Activated CD4-positive, alpha-beta T cell treated with anti-CD3 and anti-CD28 coated beads, Interleukin-2, Interleukin-6, amounts not matched to agents 100 ng/mL and 50 ng/mL, durations not matched to agents 16 hours and 8 hours (primary cell): ENCODE results near the gene CACNA2D3.

ENCODE experiments used
- DNase-seq: peaks from one replicate; pipeline ENCODE4 v3.0.0-alpha.2; 2020

CACNA2D3 gene

DNA sequence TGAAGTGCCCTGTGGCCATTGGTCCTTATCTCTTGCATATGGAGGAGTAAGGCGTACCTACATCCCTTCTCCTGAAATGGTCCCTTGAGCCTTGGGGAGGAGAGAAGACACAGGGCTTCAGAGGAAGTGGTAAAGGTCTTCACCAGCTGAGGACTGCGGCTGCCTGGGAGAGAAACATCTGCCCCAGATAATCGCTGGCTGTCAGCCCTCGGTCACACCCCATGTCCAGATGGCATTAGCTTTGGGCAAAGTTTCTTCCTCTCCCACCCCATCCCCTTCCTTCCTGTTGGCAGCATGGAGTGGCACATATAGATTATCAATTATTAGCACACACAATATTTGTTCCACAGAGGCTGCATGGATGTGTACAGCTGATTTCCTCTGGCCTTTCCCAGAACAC is 743.9 kb downstream of the CACNA2D3 start:
- DNase-seq, result no peak

DNA sequence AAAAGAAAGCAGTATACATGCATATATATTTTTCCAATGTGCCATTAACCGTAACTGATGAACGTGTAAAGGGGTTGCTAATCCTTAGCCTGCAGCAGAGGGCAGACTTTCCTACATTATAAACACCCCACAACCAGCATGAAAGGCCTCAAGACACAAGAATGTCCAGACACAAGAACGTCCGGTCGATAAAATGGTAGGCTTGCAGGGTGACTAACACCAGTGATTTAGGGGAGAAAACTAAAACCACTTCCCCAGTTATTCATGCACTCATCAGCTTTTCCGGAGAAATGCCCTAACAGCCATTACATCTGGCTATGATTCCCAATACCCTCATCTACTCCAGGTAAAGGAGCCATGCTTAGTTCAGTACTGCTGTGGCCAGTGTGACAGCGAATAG is 748.1 kb downstream of the CACNA2D3 start:
- DNase-seq, result no peak

DNA sequence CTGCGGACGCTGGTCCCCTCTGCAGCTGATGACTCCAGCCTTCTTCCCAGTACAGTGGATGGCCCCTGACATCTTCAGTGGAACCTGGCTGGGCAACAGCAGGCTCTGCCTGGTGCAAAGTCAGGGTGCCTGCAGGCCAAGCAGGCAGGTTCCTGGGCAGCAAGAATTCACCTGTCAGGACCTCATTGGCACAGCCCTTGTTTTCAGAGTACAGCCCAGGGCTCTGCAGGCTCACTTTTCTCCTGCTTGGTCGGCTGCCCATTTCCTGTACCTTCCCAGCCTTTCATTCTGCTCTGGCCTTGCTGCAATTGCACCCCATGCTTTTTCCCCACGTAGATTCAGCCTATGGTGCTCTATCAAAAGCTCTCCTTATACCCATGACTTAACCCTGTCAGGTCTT is 749.5 kb downstream of the CACNA2D3 start:
- no peak for DNase-seq

DNA sequence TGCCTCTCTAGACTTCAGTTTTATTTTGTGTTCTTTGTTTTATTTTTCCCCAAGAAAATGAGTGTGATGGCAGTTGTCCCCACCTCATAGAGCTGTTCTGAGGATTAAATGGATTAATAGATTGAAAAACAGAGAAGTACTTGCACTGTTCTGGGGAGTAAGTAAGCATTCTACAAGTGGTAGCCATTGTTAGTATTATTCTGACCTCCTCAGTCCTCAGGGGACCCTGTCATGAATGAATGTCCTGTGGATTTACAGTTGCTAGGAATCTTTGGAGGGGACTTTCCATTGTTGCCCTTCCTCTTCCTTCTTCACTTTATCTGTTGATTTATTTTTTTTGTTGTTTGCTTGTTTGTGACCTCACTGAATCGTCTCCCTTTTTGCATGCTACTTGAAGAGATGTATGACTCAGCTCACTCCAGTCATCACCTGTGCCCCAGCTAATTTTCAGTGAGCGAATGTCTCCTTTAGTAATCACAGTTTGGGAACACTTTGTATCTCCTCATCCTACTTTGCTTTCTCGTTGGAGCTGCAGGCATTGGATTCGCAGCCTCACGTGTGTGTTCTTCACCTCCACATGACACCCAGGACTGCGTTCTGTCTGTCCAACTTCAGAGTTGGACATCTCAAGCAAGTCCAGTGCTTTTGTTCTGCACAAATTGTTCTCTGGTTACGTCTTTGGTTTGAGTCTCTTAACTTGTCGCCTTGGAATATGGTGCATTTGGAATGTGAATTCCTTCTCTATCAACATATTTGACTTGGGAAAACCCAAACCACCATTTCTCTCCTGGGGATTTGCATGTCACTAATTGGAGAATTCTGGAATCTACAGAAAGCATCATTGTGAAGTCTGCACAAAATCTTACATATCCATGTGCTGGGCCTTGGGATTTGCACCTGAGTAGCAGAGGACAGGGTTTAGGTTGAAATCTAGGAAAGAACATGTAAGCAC is 751.0 kb downstream of the CACNA2D3 start:
- no peak for DNase-seq

DNA sequence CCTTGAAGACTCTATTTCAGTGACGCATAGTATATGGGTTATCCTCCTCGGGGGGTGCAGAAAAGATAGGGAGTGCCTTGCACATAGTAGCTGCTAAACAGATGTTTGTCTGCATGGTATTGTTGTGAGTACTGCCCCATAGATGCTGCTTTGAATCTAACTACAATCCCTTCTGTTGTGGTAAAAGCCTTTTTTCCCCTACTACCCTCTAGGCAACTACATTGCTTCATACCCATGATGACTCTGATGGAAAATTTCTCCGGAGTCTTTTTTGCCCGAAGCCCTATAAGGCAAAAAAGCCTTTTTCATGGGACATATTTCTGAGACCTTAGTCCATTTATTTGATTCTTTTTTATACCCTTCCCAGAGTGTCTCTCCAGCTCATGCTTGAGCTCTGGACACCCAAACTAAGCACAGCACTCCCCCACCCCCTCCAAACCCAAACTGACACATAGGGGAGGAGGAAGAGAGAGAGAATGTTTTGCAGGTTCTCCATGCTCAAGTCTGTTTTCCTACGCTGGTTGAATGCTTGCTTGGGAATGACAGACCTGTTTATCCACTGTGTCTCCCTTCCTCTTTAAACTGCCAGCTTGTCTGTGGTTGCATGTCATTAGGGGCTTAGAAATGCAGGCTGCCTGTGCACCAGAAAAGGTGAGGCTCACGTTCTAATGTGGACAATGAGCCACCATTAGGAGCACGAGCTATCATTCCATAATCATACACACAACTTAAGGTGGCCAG is 752.6 kb downstream of the CACNA2D3 start:
- DNase-seq, result no peak

DNA sequence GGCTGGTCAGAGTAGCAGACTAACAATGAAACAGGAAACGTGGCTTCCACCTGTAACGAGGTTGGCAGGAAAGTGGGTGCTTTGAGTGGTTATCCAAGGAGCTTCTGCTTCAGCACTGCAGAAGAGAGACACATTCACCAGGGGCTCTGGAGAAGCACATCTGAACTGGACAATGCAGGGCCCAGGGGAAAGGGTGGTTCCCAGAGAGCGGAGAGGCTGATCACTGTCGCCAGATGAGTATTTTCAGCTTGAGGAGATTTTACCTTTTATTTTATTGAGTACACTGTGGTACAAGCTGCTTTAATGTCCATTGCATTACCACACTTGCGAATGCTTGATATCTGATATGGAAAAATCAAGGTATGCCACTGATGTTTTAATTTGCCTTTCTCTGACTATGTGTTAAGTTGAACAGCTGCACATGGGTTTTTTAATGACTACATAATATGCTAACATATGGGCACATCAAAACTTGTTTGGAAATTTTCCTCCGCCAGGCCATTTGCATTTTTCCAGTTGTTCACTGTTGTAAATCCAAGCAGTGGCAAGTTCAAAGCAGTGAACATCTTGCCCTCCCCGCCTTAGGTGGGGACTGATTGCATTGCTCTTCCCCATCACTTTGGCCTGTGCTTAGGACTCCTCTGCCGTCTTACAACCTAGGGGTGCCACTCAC is 753.4 kb downstream of the CACNA2D3 start:
- no peak for DNase-seq

DNA sequence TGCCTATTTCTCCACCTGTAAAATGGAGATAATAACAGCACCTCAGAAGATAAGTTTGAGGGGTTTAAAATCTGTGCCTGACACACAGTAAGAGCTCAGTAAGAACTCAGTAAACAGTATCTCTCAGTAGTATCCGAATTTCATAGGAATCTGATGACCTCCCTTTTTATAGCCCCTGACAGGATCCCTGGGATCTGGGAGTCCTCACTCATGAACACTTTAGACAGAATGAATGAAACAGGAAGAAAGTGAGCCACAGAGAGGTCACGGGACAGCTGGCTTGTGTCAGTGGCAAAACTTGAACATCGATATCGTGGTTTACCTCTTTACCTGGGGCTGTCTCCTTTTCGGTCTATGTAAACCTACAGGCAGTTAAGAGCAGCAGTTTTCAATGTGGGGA is 754.3 kb downstream of the CACNA2D3 start:
- DNase-seq, result no peak

DNA sequence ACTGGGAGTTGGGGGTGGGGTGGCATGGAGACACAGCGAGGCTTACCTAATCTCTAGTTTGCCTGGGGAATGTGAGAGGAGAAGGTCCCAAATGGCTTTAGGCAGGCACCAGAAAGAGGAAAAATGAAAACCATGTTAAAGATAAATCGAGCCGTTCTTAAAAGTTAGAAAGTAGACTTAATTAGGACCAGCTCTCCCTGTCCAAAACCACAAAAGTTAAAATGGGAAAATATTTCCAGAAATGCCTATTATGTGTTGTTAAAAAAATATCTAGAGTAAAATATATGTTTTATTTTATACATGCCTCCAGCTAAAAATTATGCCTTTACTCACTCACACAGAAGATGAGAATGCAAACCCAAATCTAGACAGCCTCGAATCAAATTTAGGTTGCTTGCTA is 755.4 kb downstream of the CACNA2D3 start:
- DNase-seq, result no peak

DNA sequence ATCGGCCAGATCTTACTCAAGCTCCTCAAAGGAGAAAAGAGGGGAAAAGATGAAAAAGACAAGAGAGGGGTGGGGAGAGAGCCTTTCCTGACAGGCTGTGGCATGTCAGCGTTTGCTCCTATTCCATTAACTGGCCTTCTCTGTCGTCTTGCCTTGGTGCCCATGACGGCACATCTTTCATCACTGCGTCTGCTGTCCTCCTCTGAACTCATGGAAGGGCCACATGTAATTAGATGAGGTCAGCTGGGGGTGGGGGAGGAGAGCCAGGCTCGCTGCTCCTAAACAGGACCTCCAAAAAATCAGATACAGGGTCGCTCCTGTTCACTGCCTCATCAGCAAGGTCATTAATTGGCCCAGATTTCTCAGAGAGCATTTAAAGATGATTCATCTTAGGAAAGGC is 755.8 kb downstream of the CACNA2D3 start:
- no peak for DNase-seq

DNA sequence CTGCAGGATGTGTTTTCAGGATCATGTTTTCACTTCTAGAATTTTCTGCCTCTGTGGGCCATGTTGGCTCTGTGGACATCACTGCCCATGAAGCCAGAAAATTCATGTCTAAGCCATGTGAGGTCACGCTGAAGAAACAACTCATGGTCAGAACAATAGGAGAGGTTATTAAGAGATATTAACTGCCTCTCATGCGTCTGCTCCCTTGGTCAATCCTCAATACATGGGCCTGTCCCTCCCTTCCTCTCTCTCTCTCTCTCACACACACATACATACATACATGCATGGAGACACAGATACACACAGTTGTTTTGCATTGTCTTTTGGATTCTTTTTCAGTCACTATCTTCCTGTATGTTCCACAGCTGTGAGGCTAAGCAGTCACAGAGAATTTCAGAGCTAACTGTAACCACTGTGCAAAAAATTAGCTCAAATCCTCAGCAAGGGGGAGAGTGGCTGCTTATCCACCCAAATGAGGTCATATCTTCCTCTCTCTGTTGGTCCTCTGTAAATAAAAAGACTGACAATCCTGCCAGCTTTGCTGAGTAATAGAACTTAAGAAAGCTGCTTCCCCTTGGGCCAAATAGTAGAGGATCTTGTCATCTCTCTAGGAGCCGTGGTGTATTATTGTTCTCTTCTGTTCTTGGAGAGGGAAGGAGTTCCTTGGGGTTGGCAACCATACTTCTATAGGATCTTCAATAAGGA is 759.9 kb downstream of the CACNA2D3 start:
- DNase-seq, result no peak

DNA sequence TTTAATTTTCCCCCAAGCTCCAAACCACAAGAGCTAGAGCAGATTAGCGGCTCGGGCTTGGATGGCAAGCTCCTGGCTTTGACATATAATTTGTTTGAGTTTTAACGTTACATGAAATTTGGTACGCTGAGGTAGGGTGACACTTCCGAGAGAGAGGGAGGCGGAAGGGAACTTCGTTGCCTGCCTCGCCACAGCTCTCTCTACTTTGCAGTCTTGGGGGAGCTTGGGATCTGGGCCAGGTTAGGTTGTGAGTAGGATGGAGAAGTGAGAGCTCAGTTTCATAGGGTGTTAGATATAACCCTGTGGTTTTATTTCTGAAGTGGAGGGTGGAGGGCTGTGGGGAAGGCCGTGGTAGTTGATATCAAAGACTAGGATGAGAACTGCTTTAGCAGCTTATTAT is 765.8 kb downstream of the CACNA2D3 start:
- no peak for DNase-seq

DNA sequence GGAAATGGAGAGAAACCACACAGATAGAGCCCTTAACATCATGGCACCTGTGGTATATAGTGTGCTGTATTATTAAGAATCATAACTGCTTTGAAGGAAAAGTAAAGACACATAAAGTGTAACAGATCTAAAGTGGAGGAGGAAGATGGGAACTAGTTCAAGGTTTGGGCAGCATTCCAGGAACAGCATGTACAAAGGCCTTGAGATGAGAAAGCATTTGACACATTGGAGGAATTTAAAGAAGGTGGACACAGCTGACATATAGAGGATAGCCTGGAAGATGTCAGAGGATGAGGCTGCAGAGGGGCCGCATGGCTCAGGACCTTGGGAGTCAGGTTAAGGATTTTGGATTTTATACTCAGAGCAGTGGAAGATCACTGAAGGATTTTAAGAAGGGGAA is 766.5 kb downstream of the CACNA2D3 start:
- DNase-seq, result no peak

DNA sequence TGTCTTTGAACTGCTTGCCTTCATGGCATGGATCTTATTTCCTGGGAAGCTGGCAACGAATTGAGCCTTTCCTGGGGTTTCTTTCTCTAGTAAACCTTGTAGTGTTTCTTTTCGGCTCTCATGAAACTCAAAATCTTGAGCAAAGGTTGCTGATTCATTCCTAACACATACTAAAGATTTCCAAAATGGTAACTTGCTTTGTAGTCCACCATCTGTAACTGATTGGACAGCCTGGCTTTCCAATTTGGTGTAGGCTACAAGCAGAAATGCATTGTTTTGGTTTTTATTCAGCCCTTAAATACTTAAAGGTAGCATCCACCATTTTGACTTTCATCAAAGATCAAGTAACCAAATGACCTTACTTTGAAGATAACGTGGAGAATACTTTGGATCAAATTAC is 767.4 kb downstream of the CACNA2D3 start:
- DNase-seq, result no peak

DNA sequence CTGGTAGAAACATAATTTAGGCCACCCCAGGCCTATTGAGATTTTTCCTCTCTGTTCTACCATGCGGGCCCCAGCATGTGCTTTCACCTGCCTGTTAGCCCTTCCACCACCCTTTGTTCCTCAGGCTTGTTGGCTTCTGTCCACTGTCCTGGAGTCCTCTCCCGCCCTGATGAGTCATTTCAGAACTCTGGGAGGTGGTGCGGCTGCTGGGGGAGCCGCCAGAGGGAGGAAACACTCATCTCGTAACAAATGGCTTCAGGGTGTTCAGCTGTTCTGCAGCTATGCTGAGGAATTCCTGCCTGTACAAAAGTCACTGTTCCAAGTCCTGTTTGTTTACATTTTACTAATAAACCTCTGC is 769.2 kb downstream of the CACNA2D3 start:
- DNase-seq, result no peak

DNA sequence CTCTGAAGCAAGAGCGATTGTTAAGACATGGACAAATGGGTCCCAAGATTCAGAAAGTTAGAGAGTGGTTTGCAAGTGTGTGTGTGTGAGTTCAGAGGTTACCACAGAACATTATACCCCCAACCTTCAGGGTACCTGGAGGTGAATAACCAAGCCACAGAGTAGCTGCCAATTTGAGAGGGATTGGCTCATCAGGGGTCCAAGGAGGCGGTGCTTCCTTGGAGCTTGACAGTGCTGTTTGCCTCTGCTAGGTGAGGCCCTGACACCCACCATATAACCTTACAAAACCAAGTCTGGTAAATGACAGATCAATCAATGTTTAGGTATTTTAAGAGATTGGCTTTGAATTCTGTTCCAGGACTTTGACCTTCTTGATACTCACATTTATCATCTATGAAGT is 769.8 kb downstream of the CACNA2D3 start:
- no peak for DNase-seq

DNA sequence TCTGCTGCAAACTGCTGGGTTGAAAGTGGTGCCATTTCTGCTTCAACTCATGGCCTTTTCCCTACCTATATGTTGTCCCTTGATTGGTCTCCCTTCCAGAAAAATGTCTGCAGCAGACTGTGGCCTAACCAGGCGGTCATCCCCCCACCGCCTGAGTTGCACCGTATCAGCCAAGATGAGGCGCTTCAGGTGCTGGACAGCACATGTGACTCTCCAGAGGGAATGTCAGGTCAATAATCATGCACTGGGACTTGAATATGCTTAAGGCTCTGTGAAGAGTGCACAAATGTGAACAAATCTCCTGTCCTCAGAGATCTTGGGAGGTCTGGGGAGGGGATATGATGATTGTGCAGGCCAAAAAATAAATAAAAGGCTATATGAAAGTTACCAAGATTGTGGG is 773.3 kb downstream of the CACNA2D3 start:
- DNase-seq, result no peak

DNA sequence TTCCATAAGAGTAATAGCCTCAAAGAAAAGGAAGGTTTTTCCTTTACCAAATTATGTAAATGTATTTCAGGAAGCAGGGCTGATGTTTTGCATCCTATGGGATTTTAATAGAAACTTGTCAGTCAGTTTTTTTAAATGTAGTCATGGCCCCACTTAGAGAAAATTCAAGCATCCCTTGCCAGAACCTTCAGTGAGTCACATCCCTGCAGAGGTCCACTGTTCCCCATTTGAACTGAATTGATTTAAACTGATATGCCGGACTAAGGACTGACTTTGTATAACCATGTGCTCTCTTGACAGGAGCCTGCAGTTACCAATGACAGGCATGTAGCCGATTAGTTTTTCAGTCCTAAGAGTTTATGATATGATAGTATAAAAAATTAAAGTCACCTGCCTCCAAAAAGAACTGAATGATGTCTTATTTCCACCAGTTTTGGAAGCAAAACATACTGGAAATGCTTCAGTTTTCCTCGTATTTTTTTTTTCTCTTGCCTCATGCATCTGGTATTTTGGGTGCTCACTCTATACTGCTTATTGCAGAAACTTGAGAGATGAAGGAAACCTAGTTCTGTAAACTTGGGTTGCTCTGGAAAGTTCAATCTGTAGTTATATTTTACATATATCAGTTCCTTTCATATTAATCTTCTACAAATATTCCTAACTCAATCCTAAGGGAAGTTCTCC is 774.8 kb downstream of the CACNA2D3 start:
- no peak for DNase-seq

DNA sequence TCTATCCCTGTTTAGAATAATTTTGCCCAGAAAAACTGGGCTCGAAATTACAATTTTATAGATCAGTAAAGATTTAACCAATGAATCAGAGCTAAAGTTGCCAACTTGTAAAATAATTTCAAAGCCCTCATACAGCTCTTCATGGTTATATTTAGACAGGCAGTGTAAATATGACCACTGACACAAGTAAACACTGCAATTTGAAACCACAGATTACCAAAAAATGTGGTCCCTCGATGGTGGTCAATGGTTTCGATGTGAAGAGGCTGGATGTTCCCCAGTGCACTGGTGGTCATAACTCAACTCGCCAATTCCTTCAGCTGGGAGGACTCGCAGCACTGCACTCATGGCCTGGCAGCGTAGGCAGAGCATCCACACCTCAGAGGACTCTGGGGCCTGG is 776.9 kb downstream of the CACNA2D3 start:
- DNase-seq, result no peak

DNA sequence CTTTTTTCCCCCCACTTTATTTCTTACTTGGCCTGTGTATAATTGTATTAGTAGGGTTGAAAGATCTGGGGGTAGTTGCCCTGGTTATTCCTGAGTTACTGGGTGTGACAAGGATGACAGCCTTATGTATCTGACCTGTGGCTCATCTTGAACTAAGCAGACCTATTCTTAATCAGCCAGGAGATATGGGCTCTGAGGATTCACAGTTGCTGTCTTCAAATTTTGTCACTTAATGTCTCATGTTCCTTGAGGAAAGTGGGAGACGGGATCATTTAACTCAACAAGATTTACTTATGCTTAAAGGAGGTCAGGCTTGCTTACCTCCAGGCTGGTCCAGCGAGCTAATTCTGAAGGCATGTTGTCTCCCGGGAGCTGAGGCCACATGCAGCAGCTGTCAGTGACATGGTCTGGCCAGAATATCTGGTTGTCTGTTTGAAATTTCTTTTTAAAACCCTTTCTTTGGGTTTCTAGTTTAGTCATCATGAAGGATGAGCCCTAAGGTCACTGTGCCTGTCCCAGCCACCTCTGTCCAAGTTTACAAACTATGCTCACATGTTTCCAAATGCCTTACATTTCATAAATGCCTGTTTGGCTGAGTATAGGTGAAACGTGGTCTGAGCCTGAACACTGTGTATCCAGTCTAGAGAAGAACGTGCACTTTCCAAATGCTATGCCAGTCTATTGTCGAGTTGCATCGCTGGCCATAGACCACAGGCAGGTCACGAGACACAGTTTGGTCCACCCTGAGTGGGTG is 778.7 kb downstream of the CACNA2D3 start:
- no peak for DNase-seq

DNA sequence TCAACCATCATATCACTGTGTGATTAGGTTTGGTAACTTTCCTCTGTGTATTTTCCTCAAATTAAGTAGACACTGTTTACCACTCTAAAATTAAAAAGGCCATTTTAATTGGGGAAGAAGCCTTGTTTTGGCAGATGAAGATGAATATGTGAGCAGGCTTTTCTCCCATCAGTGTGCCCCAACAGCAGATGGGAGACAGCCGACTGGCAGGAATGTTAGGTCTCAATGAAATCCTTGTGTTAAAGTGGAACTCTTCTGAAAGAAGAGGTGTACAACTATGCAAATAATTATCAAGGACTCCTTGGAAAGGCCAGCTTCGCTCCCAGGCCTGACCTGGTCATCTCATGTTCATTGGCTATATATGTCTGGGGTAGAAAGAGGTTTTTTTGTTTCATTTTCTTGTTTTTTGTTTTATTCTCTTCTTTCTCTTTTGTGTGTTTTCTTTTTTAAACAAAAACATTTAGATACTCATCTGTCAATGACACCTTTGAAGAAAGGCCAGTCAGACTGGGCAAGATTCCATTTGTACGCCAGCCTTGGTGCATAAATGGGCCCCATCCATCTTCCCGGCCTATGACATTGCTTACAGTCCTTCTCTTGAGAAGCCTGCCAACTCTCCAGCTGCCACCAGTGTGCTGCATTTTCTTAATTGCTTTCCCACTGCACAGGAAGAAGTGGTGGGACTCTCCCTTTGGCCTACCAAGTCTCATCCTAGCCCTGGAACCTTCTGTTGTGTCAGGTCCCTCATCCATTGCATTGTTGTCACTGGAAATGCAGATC is 779.7 kb downstream of the CACNA2D3 start:
- no peak for DNase-seq
